ENCODE measurements around the gene MYCT1. TPM values are rescaled to one million over a fixed set of nuclear protein-coding genes. Genes with fewer than 3 reads are reported as not detected.

Gene MYCT1, protein sequence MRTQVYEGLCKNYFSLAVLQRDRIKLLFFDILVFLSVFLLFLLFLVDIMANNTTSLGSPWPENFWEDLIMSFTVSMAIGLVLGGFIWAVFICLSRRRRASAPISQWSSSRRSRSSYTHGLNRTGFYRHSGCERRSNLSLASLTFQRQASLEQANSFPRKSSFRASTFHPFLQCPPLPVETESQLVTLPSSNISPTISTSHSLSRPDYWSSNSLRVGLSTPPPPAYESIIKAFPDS
- 0.48 and 1.4 TPM in 2 replicates for total RNA-seq

DNA sequence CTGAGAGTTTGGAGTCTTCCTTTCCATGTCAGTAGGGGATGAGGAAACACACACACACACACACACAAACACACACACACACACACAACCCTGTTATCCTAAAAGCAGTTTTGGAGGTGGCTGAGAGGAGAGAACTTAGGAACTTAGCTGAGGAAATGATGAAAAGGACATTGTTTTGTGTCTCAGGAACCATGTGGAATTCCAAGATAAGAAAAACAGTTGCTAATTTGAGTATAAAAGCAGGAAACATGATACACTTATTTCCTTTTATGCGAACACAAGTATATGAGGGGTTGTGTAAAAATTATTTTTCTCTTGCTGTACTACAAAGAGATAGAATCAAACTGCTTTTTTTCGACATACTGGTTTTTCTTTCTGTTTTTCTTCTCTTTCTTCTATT lies at the start of gene MYCT1:
MYCT1 (plus strand) TSS at position 264 of the 400 bp plus-strand sequence; CDS start at position 270, 6 bp downstream.

DNA sequence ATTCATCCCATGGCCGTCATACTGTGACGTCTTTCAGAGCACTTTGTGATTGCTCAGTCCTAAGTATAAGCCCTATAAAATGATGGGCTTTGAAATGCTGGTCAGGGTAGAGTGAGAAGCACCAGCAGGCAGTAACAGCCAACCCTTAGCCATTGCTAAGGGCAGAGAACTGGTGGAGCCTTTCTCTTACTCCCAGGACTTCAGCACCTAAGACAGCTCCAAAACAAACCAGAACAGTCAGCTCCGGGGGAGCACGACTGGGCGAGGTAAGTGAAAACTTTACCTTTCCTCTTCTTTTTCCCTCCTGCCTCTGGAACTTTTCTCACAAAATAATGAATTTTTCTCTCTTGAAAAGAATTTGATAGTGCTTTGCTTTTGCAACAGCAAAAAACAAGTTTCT lies 53.0 kb downstream of the MYCT1 start, which contains the start of gene VIP:
VIP (plus strand) TSS at position 104 of the 400 bp plus-strand sequence. CDS start 1,381 bp downstream, outside the sequence.

Other genes with a start within 250 kb of the MYCT1 start
- 22.8 and 34.6 TPM in 2 replicates for gene SYNE1, start 60.5 kb upstream of the MYCT1 start, total RNA-seq
- gene VIP, start 52.9 kb downstream of the MYCT1 start, total RNA-seq, result not detected in 2 replicates

Data from epithelial cell of alveolus of lung (primary cell).